NCI-H1092 treated with DMSO at 0.1 percent for 48 hours (cell line): ENCODE results near the gene KIAA0930.

ENCODE experiments used
- DNase-seq: peaks from one replicate; lab custom pipeline; 2025; lab: John Stamatoyannopoulos, UW

Gene KIAA0930

GRCh38 chr22:45216133-45217003 is 24.3 kb downstream of the KIAA0930 start:
- no peak for DNase-seq

- DNase-seq = no peak
Measured at GRCh38 chr22:45212992-45213751, 27.5 kb downstream of the KIAA0930 start.

GRCh38 chr22:45212306-45212709 is 28.4 kb downstream of the KIAA0930 start:
- DNase-seq = no peak

GRCh38 chr22:45211848-45212247 is 28.8 kb downstream of the KIAA0930 start:
- DNase-seq = no peak

- DNase-seq = no peak
Measured at GRCh38 chr22:45211435-45211834, 29.3 kb downstream of the KIAA0930 start.

GRCh38 chr22:45210991-45211390 is 29.7 kb downstream of the KIAA0930 start:
- no peak for DNase-seq

GRCh38 chr22:45210577-45210976 is 30.1 kb downstream of the KIAA0930 start:
- DNase-seq = no peak

GRCh38 chr22:45210174-45210573 is 30.5 kb downstream of the KIAA0930 start:
- no peak for DNase-seq

- no peak for DNase-seq
Measured at GRCh38 chr22:45208993-45209838, 31.5 kb downstream of the KIAA0930 start.

- no peak for DNase-seq
Measured at GRCh38 chr22:45208696-45208992, 32.0 kb downstream of the KIAA0930 start.

GRCh38 chr22:45207981-45208664 is 32.6 kb downstream of the KIAA0930 start:
- DNase-seq = no peak

- DNase-seq = no peak
Measured at GRCh38 chr22:45207533-45207932, 33.2 kb downstream of the KIAA0930 start.

GRCh38 chr22:45206233-45206632 is 34.5 kb downstream of the KIAA0930 start:
- DNase-seq = no peak

- DNase-seq = no peak
Measured at GRCh38 chr22:45205276-45205925, 35.3 kb downstream of the KIAA0930 start.

GRCh38 chr22:45204819-45205218 is 35.9 kb downstream of the KIAA0930 start:
- DNase-seq = no peak

GRCh38 chr22:45204241-45204640 is 36.5 kb downstream of the KIAA0930 start:
- no peak for DNase-seq

GRCh38 chr22:45203150-45203951 is 37.3 kb downstream of the KIAA0930 start:
- no peak for DNase-seq

GRCh38 chr22:45202333-45203149 is 38.2 kb downstream of the KIAA0930 start:
- no peak for DNase-seq

GRCh38 chr22:45201678-45202332 is 38.9 kb downstream of the KIAA0930 start:
- DNase-seq = no peak
